WTC11 (cell line): Measurements from ENCODE around the gene ZMYND11. TPM values are rescaled to one million over a fixed set of nuclear protein-coding genes. Genes with fewer than 3 reads are reported as not detected.

Source experiments
- ATAC-seq: fragments of 200-7000 bp; cut with Tn5 transposase; 2 replicates; pipeline ENCODE4 v1.10.0; 2021; ENCODE audit warnings: mild to moderate bottlenecking, moderate library complexity
- CTCF ChIA-PET: fragments of 300-600 bp; sonication (Branson Sonifier 250); formaldehyde crosslinking; loops from one replicate; lab custom pipeline; 2021; ENCODE audit warnings: antibody characterized with exemption; lab: Charles Lee
- POLR2A ChIA-PET: fragments of 350-600 bp; sonication (Branson Sonifier 250); formaldehyde crosslinking; loops from one replicate; lab custom pipeline; 2021; ENCODE audit warnings: antibody characterized with exemption; lab: Charles Lee
- DNase-seq: peaks from one replicate; pipeline ENCODE4 v3.0.0; 2021; ENCODE audit warnings: low spot score
- H3K27ac Mint-ChIP-seq: 2 replicates; pipeline ENCODE4 v1.8.0; 2021; ENCODE audit warnings: mixed read lengths
- H3K27me3 Mint-ChIP-seq: 2 replicates; pipeline ENCODE4 v1.8.0; 2021; ENCODE audit warnings: low read depth, mild to moderate bottlenecking, moderate library complexity, mixed read lengths
- H3K36me3 Mint-ChIP-seq: 2 replicates; pipeline ENCODE4 v1.8.0; 2021; ENCODE audit warnings: mixed read lengths
- H3K4me1 Mint-ChIP-seq: 2 replicates; pipeline ENCODE4 v1.8.0; 2022; ENCODE audit warnings: mixed read lengths
- H3K4me3 Mint-ChIP-seq: 2 replicates; pipeline ENCODE4 v1.8.0; 2021; ENCODE audit warnings: mild to moderate bottlenecking, moderate library complexity, mixed read lengths
- H3K9me3 Mint-ChIP-seq: 2 replicates; pipeline ENCODE4 v1.8.0; 2021; ENCODE audit warnings: mixed read lengths
- EMX1 ChIP-seq: fragments of 250-450 bp; sonication (Bioruptor Pico); IDR thresholded peaks from 2 replicates; pipeline ENCODE4 v1.8.0; 2021; ENCODE audit warnings: mild to moderate bottlenecking
- ZBTB21 ChIP-seq: sonication (generic); formaldehyde crosslinking; IDR thresholded peaks from 2 replicates; pipeline ENCODE4 v1.8.1; 2023; ENCODE audit warnings: mild to moderate bottlenecking, missing genetic modification reagents, borderline replicate concordance
- ZNF423 ChIP-seq: fragments of 250-450 bp; sonication (Bioruptor Pico); IDR thresholded peaks from 2 replicates; pipeline ENCODE4 v2.1.2; 2022; ENCODE audit warnings: mild to moderate bottlenecking, moderate library complexity
- total RNA-seq: library from RNA; stranded (reverse); gene quantifications from 3 replicates; pipeline ENCODE4 v1.2.3, GENCODE V29; 2021
- TF ChIP-seq, protein P1 (sequence below): sonication (generic); formaldehyde crosslinking; IDR thresholded peaks from 2 replicates; pipeline ENCODE4 v1.8.0; 2022; ENCODE audit warnings: mild to moderate bottlenecking, missing genetic modification reagents
- TF ChIP-seq, protein P2 (sequence below): fragments of 250-450 bp; sonication (Bioruptor Pico); IDR thresholded peaks from 2 replicates; pipeline ENCODE4 v1.9.0; 2021; ENCODE audit warnings: mild to moderate bottlenecking, borderline replicate concordance
- TF ChIP-seq, protein P3 (sequence below): sonication (generic); formaldehyde crosslinking; IDR thresholded peaks from 2 replicates; pipeline ENCODE4 v1.8.0; 2022; ENCODE audit warnings: mild to moderate bottlenecking, missing genetic modification reagents
- TF ChIP-seq, protein P4 (sequence below): sonication (generic); formaldehyde crosslinking; IDR thresholded peaks from 2 replicates; pipeline ENCODE4 v1.8.1; 2023; ENCODE audit warnings: mild to moderate bottlenecking, moderate library complexity, missing genetic modification reagents
- TF ChIP-seq, protein P5 (sequence below): fragments of 250-450 bp; sonication (Bioruptor Pico); IDR thresholded peaks from 2 replicates; pipeline ENCODE4 v1.9.0; 2021; ENCODE audit warnings: mild to moderate bottlenecking
- TF ChIP-seq, protein P6 (sequence below): sonication (generic); formaldehyde crosslinking; conservative IDR thresholded peaks from 2 replicates; pipeline ENCODE4 v1.8.1; 2023; ENCODE audit warnings: mild to moderate bottlenecking, low read depth, missing genetic modification reagents, moderate library complexity
- TF ChIP-seq, protein P7 (sequence below): sonication (generic); formaldehyde crosslinking; IDR thresholded peaks from 2 replicates; pipeline ENCODE4 v1.8.1; 2022; ENCODE audit warnings: missing genetic modification reagents, borderline replicate concordance
- TF ChIP-seq, protein P8 (sequence below): sonication (generic); formaldehyde crosslinking; IDR thresholded peaks from 2 replicates; pipeline ENCODE4 v1.8.0; 2022; ENCODE audit warnings: mild to moderate bottlenecking, missing genetic modification reagents
- TF ChIP-seq, protein P9 (sequence below): fragments of 250-450 bp; sonication (Bioruptor Pico); conservative IDR thresholded peaks from 2 replicates; pipeline ENCODE4 v1.9.0; 2021; ENCODE audit warnings: mild to moderate bottlenecking

Gene ZMYND11
- total RNA-seq, 1 experiment from 2014 or later = 22.3 TPM

DNA sequence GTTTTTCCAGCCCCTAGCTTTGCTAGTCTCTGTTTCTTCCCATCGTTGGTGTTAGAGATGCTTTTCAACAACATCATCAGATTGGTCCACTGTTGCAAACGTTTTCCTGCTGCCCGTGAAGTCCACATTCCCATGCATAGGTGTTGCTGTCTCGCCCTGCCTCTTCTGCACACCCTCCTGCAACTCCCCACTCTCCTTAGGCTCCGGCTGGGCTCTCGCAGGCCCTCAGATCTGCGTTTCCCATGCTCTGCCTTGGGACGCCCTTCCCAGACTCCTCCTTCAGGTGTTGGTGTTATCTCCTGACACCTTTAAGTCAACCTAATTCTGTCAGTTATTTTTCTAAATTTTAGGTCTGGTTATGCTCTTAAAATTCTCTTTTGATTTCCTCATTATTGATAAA is 55.0 kb downstream of the ZMYND11 start:
- no peak overlapping the region for H3K4me3 Mint-ChIP-seq
- POLR2A ChIA-PET = no interaction called here
- no peaks in the 10 kb centered on the region for H3K27me3 Mint-ChIP-seq
- ATAC-seq (peak; percentile 46), DNase-seq (no peak)
- peak overlapping the region; percentile 16; the same call in 1 of the 2 replicates for H3K27ac Mint-ChIP-seq
- peaks cover 13% of the 10 kb centered on the region for H3K4me1 Mint-ChIP-seq
- H3K36me3 Mint-ChIP-seq = peaks cover 5% of the 10 kb centered on the region
- CTCF ChIA-PET = no interaction called here
- H3K9me3 Mint-ChIP-seq = 0 out of 2 replicates have a peak, but pooled peaks cover 3% of the 10 kb centered on the region
- TF ChIP-seq ZNF423 = no peak
- TF ChIP-seq, protein P1, sequence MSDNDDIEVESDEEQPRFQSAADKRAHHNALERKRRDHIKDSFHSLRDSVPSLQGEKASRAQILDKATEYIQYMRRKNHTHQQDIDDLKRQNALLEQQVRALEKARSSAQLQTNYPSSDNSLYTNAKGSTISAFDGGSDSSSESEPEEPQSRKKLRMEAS = no peak
- TF ChIP-seq, protein P2, sequence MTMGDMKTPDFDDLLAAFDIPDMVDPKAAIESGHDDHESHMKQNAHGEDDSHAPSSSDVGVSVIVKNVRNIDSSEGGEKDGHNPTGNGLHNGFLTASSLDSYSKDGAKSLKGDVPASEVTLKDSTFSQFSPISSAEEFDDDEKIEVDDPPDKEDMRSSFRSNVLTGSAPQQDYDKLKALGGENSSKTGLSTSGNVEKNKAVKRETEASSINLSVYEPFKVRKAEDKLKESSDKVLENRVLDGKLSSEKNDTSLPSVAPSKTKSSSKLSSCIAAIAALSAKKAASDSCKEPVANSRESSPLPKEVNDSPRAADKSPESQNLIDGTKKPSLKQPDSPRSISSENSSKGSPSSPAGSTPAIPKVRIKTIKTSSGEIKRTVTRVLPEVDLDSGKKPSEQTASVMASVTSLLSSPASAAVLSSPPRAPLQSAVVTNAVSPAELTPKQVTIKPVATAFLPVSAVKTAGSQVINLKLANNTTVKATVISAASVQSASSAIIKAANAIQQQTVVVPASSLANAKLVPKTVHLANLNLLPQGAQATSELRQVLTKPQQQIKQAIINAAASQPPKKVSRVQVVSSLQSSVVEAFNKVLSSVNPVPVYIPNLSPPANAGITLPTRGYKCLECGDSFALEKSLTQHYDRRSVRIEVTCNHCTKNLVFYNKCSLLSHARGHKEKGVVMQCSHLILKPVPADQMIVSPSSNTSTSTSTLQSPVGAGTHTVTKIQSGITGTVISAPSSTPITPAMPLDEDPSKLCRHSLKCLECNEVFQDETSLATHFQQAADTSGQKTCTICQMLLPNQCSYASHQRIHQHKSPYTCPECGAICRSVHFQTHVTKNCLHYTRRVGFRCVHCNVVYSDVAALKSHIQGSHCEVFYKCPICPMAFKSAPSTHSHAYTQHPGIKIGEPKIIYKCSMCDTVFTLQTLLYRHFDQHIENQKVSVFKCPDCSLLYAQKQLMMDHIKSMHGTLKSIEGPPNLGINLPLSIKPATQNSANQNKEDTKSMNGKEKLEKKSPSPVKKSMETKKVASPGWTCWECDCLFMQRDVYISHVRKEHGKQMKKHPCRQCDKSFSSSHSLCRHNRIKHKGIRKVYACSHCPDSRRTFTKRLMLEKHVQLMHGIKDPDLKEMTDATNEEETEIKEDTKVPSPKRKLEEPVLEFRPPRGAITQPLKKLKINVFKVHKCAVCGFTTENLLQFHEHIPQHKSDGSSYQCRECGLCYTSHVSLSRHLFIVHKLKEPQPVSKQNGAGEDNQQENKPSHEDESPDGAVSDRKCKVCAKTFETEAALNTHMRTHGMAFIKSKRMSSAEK (CRISPR knock-in tag) = no peak
- TF ChIP-seq, protein P3, sequence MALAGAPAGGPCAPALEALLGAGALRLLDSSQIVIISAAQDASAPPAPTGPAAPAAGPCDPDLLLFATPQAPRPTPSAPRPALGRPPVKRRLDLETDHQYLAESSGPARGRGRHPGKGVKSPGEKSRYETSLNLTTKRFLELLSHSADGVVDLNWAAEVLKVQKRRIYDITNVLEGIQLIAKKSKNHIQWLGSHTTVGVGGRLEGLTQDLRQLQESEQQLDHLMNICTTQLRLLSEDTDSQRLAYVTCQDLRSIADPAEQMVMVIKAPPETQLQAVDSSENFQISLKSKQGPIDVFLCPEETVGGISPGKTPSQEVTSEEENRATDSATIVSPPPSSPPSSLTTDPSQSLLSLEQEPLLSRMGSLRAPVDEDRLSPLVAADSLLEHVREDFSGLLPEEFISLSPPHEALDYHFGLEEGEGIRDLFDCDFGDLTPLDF (CRISPR knock-in tag) = no peak
- TF ChIP-seq, protein P4, sequence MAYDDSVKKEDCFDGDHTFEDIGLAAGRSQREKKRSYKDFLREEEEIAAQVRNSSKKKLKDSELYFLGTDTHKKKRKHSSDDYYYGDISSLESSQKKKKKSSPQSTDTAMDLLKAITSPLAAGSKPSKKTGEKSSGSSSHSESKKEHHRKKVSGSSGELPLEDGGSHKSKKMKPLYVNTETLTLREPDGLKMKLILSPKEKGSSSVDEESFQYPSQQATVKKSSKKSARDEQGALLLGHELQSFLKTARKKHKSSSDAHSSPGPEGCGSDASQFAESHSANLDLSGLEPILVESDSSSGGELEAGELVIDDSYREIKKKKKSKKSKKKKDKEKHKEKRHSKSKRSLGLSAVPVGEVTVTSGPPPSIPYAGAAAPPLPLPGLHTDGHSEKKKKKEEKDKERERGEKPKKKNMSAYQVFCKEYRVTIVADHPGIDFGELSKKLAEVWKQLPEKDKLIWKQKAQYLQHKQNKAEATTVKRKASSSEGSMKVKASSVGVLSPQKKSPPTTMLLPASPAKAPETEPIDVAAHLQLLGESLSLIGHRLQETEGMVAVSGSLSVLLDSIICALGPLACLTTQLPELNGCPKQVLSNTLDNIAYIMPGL (CRISPR knock-in tag) = no peak
- TF ChIP-seq, protein P5, sequence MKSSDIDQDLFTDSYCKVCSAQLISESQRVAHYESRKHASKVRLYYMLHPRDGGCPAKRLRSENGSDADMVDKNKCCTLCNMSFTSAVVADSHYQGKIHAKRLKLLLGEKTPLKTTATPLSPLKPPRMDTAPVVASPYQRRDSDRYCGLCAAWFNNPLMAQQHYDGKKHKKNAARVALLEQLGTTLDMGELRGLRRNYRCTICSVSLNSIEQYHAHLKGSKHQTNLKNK = no peak
- TF ChIP-seq, protein P6, sequence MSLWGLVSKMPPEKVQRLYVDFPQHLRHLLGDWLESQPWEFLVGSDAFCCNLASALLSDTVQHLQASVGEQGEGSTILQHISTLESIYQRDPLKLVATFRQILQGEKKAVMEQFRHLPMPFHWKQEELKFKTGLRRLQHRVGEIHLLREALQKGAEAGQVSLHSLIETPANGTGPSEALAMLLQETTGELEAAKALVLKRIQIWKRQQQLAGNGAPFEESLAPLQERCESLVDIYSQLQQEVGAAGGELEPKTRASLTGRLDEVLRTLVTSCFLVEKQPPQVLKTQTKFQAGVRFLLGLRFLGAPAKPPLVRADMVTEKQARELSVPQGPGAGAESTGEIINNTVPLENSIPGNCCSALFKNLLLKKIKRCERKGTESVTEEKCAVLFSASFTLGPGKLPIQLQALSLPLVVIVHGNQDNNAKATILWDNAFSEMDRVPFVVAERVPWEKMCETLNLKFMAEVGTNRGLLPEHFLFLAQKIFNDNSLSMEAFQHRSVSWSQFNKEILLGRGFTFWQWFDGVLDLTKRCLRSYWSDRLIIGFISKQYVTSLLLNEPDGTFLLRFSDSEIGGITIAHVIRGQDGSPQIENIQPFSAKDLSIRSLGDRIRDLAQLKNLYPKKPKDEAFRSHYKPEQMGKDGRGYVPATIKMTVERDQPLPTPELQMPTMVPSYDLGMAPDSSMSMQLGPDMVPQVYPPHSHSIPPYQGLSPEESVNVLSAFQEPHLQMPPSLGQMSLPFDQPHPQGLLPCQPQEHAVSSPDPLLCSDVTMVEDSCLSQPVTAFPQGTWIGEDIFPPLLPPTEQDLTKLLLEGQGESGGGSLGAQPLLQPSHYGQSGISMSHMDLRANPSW = no peak

DNA sequence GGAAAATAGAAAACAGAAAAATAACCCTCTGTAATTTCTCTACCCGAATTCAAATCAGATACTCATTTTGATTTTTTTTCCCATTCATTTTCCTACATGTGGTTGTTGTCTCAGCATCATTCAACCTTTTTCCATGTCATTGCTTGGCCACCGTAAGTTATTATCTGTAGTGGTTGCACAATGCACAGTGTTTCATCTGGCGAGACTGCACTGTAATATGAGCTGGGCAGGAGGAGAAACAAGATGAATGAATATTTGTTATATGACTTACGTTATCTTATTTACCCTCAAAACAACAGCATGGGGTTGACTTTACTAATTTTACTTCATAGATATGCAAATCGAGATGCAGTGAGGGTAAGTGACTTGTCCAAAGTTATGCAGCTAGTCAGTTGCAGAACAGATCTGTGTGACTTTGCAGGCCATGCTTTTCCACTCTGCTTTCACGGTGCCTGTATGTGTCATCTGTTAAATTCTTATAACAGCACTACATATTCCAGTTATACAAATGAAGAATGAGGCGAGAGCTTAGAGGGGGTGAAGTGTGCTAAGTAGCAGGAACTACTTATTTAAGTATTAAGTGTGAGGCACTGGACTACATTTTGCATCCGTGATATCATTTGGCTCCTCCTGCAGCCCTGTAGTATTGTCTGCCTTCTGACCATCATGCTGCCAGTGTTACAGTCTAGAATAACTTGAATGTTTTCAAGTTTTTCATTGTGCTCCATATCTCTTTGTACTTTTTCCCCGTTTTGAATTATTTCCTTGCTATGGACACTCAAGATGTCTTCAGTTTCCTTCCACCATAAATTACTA is 56.7 kb downstream of the ZMYND11 start:
- ChIA-PET CTCF (interaction anchor here (1.6 kb wide), 1 partner anchor 39 kb away, joined by 4 read pairs; no protein-coding TSS in a partner anchor), POLR2A (no interaction called here)
- Mint-ChIP-seq H3K9me3 (0 out of 2 replicates have a peak, but pooled peaks cover 3% of the 10 kb centered on the region), H3K27me3 (no peaks in the 10 kb centered on the region), H3K4me1 (peaks cover 13% of the 10 kb centered on the region), H3K4me3 (no peak overlapping the region), H3K36me3 (peaks cover 2% of the 10 kb centered on the region; the same call in 1 of the 2 replicates), H3K27ac (peak overlapping the region; percentile 1; the same call in 1 of the 2 replicates)
- DNase-seq (no peak), ATAC-seq (no peak)
- TF ChIP-seq ZBTB21 (CRISPR knock-in tag) (no peak), EMX1 (CRISPR knock-in tag) (no peak)
- TF ChIP-seq, protein P4 (CRISPR knock-in tag) = no peak
- TF ChIP-seq, protein P7, sequence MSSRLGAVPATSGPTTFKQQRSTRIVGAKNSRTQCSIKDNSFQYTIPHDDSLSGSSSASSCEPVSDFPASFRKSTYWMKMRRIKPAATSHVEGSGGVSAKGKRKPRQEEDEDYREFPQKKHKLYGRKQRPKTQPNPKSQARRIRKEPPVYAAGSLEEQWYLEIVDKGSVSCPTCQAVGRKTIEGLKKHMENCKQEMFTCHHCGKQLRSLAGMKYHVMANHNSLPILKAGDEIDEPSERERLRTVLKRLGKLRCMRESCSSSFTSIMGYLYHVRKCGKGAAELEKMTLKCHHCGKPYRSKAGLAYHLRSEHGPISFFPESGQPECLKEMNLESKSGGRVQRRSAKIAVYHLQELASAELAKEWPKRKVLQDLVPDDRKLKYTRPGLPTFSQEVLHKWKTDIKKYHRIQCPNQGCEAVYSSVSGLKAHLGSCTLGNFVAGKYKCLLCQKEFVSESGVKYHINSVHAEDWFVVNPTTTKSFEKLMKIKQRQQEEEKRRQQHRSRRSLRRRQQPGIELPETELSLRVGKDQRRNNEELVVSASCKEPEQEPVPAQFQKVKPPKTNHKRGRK (CRISPR knock-in tag) = no peak
- TF ChIP-seq, protein P8, sequence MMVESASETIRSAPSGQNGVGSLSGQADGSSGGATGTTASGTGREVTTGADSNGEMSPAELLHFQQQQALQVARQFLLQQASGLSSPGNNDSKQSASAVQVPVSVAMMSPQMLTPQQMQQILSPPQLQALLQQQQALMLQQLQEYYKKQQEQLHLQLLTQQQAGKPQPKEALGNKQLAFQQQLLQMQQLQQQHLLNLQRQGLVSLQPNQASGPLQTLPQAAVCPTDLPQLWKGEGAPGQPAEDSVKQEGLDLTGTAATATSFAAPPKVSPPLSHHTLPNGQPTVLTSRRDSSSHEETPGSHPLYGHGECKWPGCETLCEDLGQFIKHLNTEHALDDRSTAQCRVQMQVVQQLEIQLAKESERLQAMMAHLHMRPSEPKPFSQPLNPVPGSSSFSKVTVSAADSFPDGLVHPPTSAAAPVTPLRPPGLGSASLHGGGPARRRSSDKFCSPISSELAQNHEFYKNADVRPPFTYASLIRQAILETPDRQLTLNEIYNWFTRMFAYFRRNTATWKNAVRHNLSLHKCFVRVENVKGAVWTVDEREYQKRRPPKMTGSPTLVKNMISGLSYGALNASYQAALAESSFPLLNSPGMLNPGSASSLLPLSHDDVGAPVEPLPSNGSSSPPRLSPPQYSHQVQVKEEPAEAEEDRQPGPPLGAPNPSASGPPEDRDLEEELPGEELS (CRISPR knock-in tag) = no peak
- TF ChIP-seq, protein P9, sequence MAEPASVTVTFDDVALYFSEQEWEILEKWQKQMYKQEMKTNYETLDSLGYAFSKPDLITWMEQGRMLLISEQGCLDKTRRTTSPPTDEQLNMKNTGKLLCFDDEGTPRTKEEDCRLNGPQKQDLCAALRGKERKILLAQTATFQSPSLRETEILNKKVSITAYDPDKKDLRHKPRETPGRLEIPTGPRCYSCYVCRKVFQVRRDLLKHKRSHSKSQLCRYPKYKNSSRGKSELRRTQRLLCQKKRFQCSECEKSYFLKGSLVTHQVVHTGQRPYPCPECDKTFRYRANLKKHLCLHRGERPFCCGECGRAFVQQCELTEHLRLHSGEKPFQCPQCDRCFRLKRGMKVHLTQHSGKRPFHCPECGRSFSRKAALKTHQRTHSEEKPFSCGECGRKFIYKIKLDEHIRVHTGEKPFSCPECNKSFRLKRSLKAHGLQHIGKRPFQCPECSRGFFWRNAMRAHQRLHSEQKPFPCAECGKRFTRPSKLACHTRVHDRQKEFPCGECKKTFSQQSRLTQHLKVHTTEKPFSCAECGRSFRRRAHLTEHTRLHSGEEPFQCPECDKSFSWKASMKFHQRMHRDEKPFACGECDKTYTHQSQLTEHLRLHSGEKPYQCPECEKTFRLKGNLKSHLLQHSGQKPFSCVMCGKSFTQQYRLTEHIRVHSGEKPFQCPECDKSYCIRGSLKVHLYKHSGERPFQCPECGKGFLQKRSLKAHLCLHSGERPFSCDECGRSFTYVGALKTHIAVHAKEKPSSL (CRISPR knock-in tag) = no peak
